ENCODE results near the gene CD209.
"Not testable (repeated sequence)": the region's sequence is repeated elsewhere in the genome, so short reads cannot be mapped to it uniquely, and the experiment has no call there.

The CD209 gene

GRCh38 chr19:7767487-7767886 lies 20.2 kb upstream of the CD209 start:
- Histone ChIP-seq H3K27me3 (replicated peaks; ENCODE audit: control insufficient read depth, insufficient read depth, low read length) (peaks cover 48% of the 10 kb centered on the region), H3K9ac (ENCODE audit: low read length) (no peak overlapping the region), H3K4me1 (ENCODE audit: control insufficient read depth, insufficient read depth, low read length) (no peaks in the 10 kb centered on the region)

DNA sequence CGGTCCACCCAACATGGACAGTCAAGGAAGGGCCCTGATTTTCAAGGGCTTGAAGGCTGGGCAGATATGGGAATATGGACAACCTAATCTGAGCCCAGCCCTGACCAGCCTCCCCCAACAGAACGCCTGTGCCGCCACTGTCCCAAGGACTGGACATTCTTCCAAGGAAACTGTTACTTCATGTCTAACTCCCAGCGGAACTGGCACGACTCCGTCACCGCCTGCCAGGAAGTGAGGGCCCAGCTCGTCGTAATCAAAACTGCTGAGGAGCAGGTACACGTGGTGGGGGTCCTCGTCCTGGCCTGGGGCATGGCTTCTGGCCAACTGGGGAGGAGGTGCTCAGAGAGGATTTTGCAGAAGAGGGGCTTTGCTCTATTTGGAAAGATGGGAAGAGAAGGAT lies 19.2 kb upstream of the CD209 start:
- no peak for DNase-seq (ENCODE audit: low read depth)
- Histone ChIP-seq H3K4me1 (ENCODE audit: control insufficient read depth, insufficient read depth, low read length) (no peaks in the 10 kb centered on the region), H3K27me3 (replicated peaks; ENCODE audit: control insufficient read depth, insufficient read depth, low read length) (peaks cover 45% of the 10 kb centered on the region), H3K36me3 (ENCODE audit: control insufficient read depth, insufficient read depth, low read length, severe bottlenecking) (no peaks in the 10 kb centered on the region), H3K9me3 (ENCODE audit: control insufficient read depth, low read length) (peaks cover 4% of the 10 kb centered on the region), H3K4me3 (ENCODE audit: low read length) (no peak overlapping the region), H3K9ac (ENCODE audit: low read length) (no peak overlapping the region)

More at GRCh38 chr19:7767487-7767886, 20.2 kb upstream of the CD209 start:
- Histone ChIP-seq H3K36me3 (ENCODE audit: control insufficient read depth, insufficient read depth, low read length, severe bottlenecking) (no peaks in the 10 kb centered on the region), H3K4me3 (ENCODE audit: low read length) (no peak overlapping the region), H3K9me3 (ENCODE audit: control insufficient read depth, low read length) (no peaks in the 10 kb centered on the region)
- no peak for DNase-seq (ENCODE audit: low read depth)

GRCh38 chr19:7765043-7765442 lies 17.7 kb upstream of the CD209 start:
- not testable (repeated sequence) for H3K4me1 ChIP-seq (ENCODE audit: control insufficient read depth, insufficient read depth, low read length); H3K9ac ChIP-seq (ENCODE audit: low read length); DNase-seq (ENCODE audit: low read depth); H3K4me3 ChIP-seq (ENCODE audit: low read length); H3K36me3 ChIP-seq (ENCODE audit: control insufficient read depth, insufficient read depth, low read length, severe bottlenecking); H3K9me3 ChIP-seq (ENCODE audit: control insufficient read depth, low read length)
- H3K27me3 ChIP-seq (replicated peaks; ENCODE audit: control insufficient read depth, insufficient read depth, low read length) = peaks cover 41% of the 10 kb centered on the region

- H3K4me3 ChIP-seq (ENCODE audit: low read length); H3K9ac ChIP-seq (ENCODE audit: low read length); DNase-seq (ENCODE audit: low read depth); H3K4me1 ChIP-seq (ENCODE audit: control insufficient read depth, insufficient read depth, low read length); H3K36me3 ChIP-seq (ENCODE audit: control insufficient read depth, insufficient read depth, low read length, severe bottlenecking): not testable (repeated sequence)
- Histone ChIP-seq H3K27me3 (replicated peaks; ENCODE audit: control insufficient read depth, insufficient read depth, low read length) (peaks cover 35% of the 10 kb centered on the region), H3K9me3 (ENCODE audit: control insufficient read depth, low read length) (peaks cover 13% of the 10 kb centered on the region)
Observed at GRCh38 chr19:7764157-7764556, 16.8 kb upstream of the CD209 start.

DNA sequence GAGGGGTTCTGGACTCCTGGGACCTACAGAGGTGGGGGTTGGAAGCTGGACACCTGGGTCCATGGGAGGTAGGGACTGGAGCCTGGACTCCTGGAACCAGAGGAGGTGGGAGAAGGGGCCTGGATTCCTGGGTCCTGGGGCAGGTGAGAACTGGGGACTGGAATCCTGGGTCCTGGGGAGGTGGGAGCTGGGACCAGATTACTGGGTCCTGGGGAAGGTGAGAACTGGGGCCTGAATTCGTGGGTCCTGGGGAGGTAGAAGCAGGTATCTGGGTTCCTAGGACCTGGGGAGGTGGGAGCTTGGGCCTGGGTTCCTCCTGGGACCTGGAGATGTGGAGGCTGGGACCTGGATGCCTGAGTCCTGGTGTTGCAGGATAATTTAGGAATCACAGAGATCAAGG lies 16.4 kb upstream of the CD209 start:
- no peak overlapping the region for H3K4me3 ChIP-seq (ENCODE audit: low read length)
- no peak overlapping the region for H3K9ac ChIP-seq (ENCODE audit: low read length)
- H3K36me3 ChIP-seq (ENCODE audit: control insufficient read depth, insufficient read depth, low read length, severe bottlenecking) = no peaks in the 10 kb centered on the region
- peaks cover 33% of the 10 kb centered on the region for H3K27me3 ChIP-seq (replicated peaks; ENCODE audit: control insufficient read depth, insufficient read depth, low read length)
- DNase-seq (ENCODE audit: low read depth) = no peak
- H3K9me3 ChIP-seq (ENCODE audit: control insufficient read depth, low read length) = peaks cover 18% of the 10 kb centered on the region
- no peaks in the 10 kb centered on the region for H3K4me1 ChIP-seq (ENCODE audit: control insufficient read depth, insufficient read depth, low read length)

DNA sequence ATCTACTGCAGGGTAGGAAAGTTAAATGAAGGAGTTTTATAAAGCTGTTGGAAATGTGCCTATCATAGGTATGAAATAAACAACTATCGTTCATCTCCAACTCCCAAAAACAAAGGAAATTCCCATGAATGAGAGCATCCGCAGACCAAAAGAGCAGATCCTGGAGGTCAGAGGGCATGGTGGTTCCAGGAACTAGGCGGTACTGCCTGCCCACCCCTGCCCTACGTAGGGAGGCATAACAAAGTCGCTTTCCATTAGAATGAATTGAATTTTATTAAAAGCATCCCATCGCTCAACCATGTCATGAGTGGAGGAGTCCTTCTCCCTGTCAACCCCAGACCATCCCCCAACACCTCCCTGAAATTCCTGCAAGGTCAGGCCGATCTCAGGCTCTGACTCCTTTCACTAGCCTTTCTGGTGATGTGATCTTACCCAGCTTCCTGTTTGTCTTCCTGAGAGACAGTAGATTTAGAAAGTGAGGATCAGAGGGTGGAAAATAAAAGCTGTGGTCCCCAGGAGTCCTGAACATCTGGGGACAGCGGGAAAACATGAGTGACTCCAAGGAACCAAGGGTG lies 15.5 kb upstream of the CD209 start, which contains the start of gene CLEC4M:
Gene CLEC4M, plus strand, starts transcription at position 525 of the 575 bp plus-strand sequence. Its CDS starts 24 bp downstream, at position 549.
- H3K9me3 ChIP-seq (ENCODE audit: control insufficient read depth, low read length) = peaks cover 26% of the 10 kb centered on the region
- no peaks in the 10 kb centered on the region for H3K4me1 ChIP-seq (ENCODE audit: control insufficient read depth, insufficient read depth, low read length)
- no peak for DNase-seq (ENCODE audit: low read depth)
- H3K9ac ChIP-seq (ENCODE audit: low read length) = no peak within 1 kb of the TSS
- no peaks in the 10 kb centered on the region for H3K36me3 ChIP-seq (ENCODE audit: control insufficient read depth, insufficient read depth, low read length, severe bottlenecking)
- no peak within 1 kb of the TSS for H3K4me3 ChIP-seq (ENCODE audit: low read length)
- peaks cover 28% of the 10 kb centered on the region for H3K27me3 ChIP-seq (replicated peaks; ENCODE audit: control insufficient read depth, insufficient read depth, low read length)

GRCh38 chr19:7759156-7759555 lies 11.8 kb upstream of the CD209 start:
- Histone ChIP-seq H3K27me3 (replicated peaks; ENCODE audit: control insufficient read depth, insufficient read depth, low read length) (peaks cover 8% of the 10 kb centered on the region), H3K4me1 (ENCODE audit: control insufficient read depth, insufficient read depth, low read length) (no peaks in the 10 kb centered on the region), H3K36me3 (ENCODE audit: control insufficient read depth, insufficient read depth, low read length, severe bottlenecking) (no peaks in the 10 kb centered on the region), H3K4me3 (ENCODE audit: low read length) (no peak overlapping the region), H3K9me3 (ENCODE audit: control insufficient read depth, low read length) (peaks cover 54% of the 10 kb centered on the region), H3K9ac (ENCODE audit: low read length) (no peak overlapping the region)
- DNase-seq (ENCODE audit: low read depth) = no peak

GRCh38 chr19:7757358-7757757 lies 10.0 kb upstream of the CD209 start:
- Histone ChIP-seq H3K27me3 (replicated peaks; ENCODE audit: control insufficient read depth, insufficient read depth, low read length) (no peaks in the 10 kb centered on the region), H3K4me1 (ENCODE audit: control insufficient read depth, insufficient read depth, low read length) (no peaks in the 10 kb centered on the region), H3K9ac (ENCODE audit: low read length) (no peak overlapping the region), H3K4me3 (ENCODE audit: low read length) (no peak overlapping the region), H3K36me3 (ENCODE audit: control insufficient read depth, insufficient read depth, low read length, severe bottlenecking) (no peaks in the 10 kb centered on the region), H3K9me3 (ENCODE audit: control insufficient read depth, low read length) (peaks cover 54% of the 10 kb centered on the region)
- DNase-seq (ENCODE audit: low read depth) = no peak

DNA sequence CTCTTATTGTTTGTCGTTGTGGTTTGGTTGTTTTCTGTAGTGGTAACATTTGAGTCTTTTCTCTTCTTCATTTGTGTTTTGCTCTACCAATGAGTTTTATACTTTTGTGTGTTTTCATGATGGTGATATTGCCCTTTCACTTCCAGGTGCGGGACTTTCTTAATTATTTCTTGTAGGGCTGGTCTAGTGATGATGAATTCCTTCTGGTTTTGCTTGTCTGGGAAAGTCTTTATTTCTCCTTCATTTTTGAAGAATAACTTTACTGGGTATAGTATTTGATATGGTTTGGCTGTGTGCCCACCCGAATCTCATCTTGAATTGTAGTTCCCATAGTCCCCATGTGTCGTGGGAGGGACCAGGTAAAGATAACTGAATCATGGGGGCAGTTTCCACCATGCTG lies 8.9 kb upstream of the CD209 start:
- no peaks in the 10 kb centered on the region for H3K36me3 ChIP-seq (ENCODE audit: control insufficient read depth, insufficient read depth, low read length, severe bottlenecking)
- no peak overlapping the region for H3K4me3 ChIP-seq (ENCODE audit: low read length)
- no peaks in the 10 kb centered on the region for H3K27me3 ChIP-seq (replicated peaks; ENCODE audit: control insufficient read depth, insufficient read depth, low read length)
- no peak for DNase-seq (ENCODE audit: low read depth)
- no peak overlapping the region for H3K9ac ChIP-seq (ENCODE audit: low read length)
- H3K9me3 ChIP-seq (ENCODE audit: control insufficient read depth, low read length) = peaks cover 50% of the 10 kb centered on the region
- no peaks in the 10 kb centered on the region for H3K4me1 ChIP-seq (ENCODE audit: control insufficient read depth, insufficient read depth, low read length)

- no peak for DNase-seq (ENCODE audit: low read depth)
- Histone ChIP-seq H3K9ac (ENCODE audit: low read length) (no peak overlapping the region), H3K4me1 (ENCODE audit: control insufficient read depth, insufficient read depth, low read length) (no peaks in the 10 kb centered on the region), H3K27me3 (replicated peaks; ENCODE audit: control insufficient read depth, insufficient read depth, low read length) (peaks cover 23% of the 10 kb centered on the region), H3K4me3 (ENCODE audit: low read length) (no peak overlapping the region), H3K9me3 (ENCODE audit: control insufficient read depth, low read length) (peaks cover 13% of the 10 kb centered on the region), H3K36me3 (ENCODE audit: control insufficient read depth, insufficient read depth, low read length, severe bottlenecking) (no peaks in the 10 kb centered on the region)
Observed at GRCh38 chr19:7751157-7751783, 3.9 kb upstream of the CD209 start.

GRCh38 chr19:7748756-7749155 lies 1.4 kb upstream of the CD209 start:
- H3K4me1 ChIP-seq (ENCODE audit: control insufficient read depth, insufficient read depth, low read length) = no peaks in the 10 kb centered on the region
- no peak for DNase-seq (ENCODE audit: low read depth)

GRCh38 chr19:7748171-7748570 lies 837 bp upstream of the CD209 start:
- Histone ChIP-seq H3K9ac (ENCODE audit: low read length) (no peak overlapping the region), H3K27me3 (replicated peaks; ENCODE audit: control insufficient read depth, insufficient read depth, low read length) (peaks cover 37% of the 10 kb centered on the region), H3K4me3 (ENCODE audit: low read length) (no peak overlapping the region), H3K36me3 (ENCODE audit: control insufficient read depth, insufficient read depth, low read length, severe bottlenecking) (no peaks in the 10 kb centered on the region), H3K4me1 (ENCODE audit: control insufficient read depth, insufficient read depth, low read length) (no peaks in the 10 kb centered on the region), H3K9me3 (ENCODE audit: control insufficient read depth, low read length) (no peaks in the 10 kb centered on the region)
- DNase-seq (ENCODE audit: low read depth) = no peak

More at GRCh38 chr19:7748756-7749155, 1.4 kb upstream of the CD209 start:
- H3K9me3 ChIP-seq (ENCODE audit: control insufficient read depth, low read length) = no peaks in the 10 kb centered on the region
- no peak overlapping the region for H3K4me3 ChIP-seq (ENCODE audit: low read length)
- no peaks in the 10 kb centered on the region for H3K36me3 ChIP-seq (ENCODE audit: control insufficient read depth, insufficient read depth, low read length, severe bottlenecking)
- H3K9ac ChIP-seq (ENCODE audit: low read length) = no peak overlapping the region
- H3K27me3 ChIP-seq (replicated peaks; ENCODE audit: control insufficient read depth, insufficient read depth, low read length) = peaks cover 32% of the 10 kb centered on the region
